Motor neuron (in vitro differentiated cells): ENCODE measurements around the gene STAU1. TPM values are rescaled to one million over a fixed set of nuclear protein-coding genes. Genes with fewer than 3 reads are reported as not detected.
"Not testable (repeated sequence)": the region's sequence is repeated elsewhere in the genome, so short reads cannot be mapped to it uniquely, and the experiment has no call there.

ENCODE experiments used
- ATAC-seq, 8 experiments: fragments of 200-7000 bp; cut with Tn5 transposase; replicated peaks in 6 of 8; 2 replicates each; pipeline ENCODE4 v1.8.0; 2021; ENCODE audit warnings: mild to moderate bottlenecking in 8 of 8, moderate library complexity in 8 of 8
- H3K27ac ChIP-seq, 2 donors: fragments of 250-450 bp; sonication (Bioruptor Pico); 2 replicates each; pipeline ENCODE4 v1.9.0; 2021; ENCODE audit warnings: antibody characterized with exemption in 2 of 2, mild to moderate bottlenecking in 2 of 2, moderate library complexity in 1 of 2
- H3K4me1 ChIP-seq, 2 donors: fragments of 250-450 bp; sonication (Bioruptor Pico); replicated peaks in 1 of 2; 2 replicates each; pipeline ENCODE4 v1.6.1; 2021; ENCODE audit warnings: antibody characterized with exemption in 2 of 2, mild to moderate bottlenecking in 2 of 2, moderate library complexity in 1 of 2
- H3K4me3 ChIP-seq, 5 donors: fragments of 250-450 bp; sonication (Bioruptor Pico); 2 replicates each; pipeline ENCODE4 v1.9.0; 2021; ENCODE audit warnings: antibody characterized with exemption in 5 of 5, mild to moderate bottlenecking in 5 of 5, moderate library complexity in 4 of 5
- WGBS, 10 experiments: fragments of 450-650 bp; shearing (Covaris generic); methylation state at CpG; one replicate each; pipeline ENCODE4 v1.0.0; 2022; 5-methylcytosine and 5-hydroxymethylcytosine counted together
- in situ Hi-C, 9 experiments: fragments of 400-800 bp; cut with MboI; loops; one replicate each; pipeline ENCODE4 v1.15.0; 2021; ENCODE audit warnings: low sequenced_read_pairs in 9 of 9, low pct_unique_long_range_greater_than_20kb in 2 of 9; ENCODE audit not compliant: unreplicated experiment in 9 of 9
- total RNA-seq, 8 experiments: library from RNA; unstranded; fragments of 300-600 nt; gene quantifications; 2 replicates each; pipeline versions ENCODE4 v1.2.3 to v1.2.4, GENCODE V29; 2022

STAU1 gene
- total RNA-seq, 8 experiments from 2014 or later: 37.4 to 84.7 (median 61.5) TPM

- in situ Hi-C loops: no loop called here
- WGBS, 10 experiments: 75 to 100% (median 100%) methylated on average over 1 to 2 of the region's 2 CpGs; no CpG with 5 or more reads in 3 of the 10 experiments
- Histone ChIP-seq H3K4me3 (no peak overlapping the region), H3K4me1 (peaks cover 0 to 2% of the 10 kb centered on the region in 2 donors), H3K27ac (no peak overlapping the region)
- no peak for ATAC-seq
Measured at GRCh38 chr20:49169547-49169946, 18.6 kb downstream of the STAU1 start.

DNA sequence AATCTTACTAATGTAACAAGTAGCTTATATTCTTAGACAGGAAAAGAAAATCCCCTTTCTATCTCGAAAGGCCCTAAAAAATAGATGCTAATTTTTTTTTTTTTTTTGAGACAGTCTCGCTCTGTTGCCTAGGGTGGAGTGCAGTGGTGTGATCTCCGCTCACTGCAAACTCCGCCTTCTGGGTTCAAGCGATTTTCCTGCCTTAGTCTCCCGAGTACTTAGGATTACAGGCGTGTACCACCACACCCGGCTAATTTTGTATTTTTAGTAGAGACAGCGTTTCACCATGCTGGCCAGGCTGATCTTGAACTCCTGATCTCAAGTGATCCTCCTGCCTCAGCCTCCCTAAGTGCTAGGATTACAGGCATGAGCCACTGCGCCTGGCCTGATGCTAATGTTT lies 19.3 kb downstream of the STAU1 start:
- ATAC-seq: peak in 1 of 8 experiments; percentile 12
- in situ Hi-C loops, H3K4me3 ChIP-seq, H3K4me1 ChIP-seq, H3K27ac ChIP-seq: not testable (repeated sequence)
- WGBS, 10 experiments: 52 to 100% (median 80%) methylated on average over 1 to 10 of the region's 10 CpGs; no CpG with 5 or more reads in 1 of the 10 experiments

GRCh38 chr20:49167811-49168507 lies 20.2 kb downstream of the STAU1 start:
- no peak overlapping the region for H3K4me3 ChIP-seq
- in situ Hi-C loops: no loop called here
- no peak overlapping the region for H3K27ac ChIP-seq
- 0 to 100% (median 90%) methylated on average over 1 to 5 of the region's 5 CpGs for WGBS, 10 experiments
- peaks cover 0 to 2% of the 10 kb centered on the region in 2 donors for H3K4me1 ChIP-seq
- peak in 3 of 8 experiments; percentile 81 to 89 (median 86) for ATAC-seq

DNA sequence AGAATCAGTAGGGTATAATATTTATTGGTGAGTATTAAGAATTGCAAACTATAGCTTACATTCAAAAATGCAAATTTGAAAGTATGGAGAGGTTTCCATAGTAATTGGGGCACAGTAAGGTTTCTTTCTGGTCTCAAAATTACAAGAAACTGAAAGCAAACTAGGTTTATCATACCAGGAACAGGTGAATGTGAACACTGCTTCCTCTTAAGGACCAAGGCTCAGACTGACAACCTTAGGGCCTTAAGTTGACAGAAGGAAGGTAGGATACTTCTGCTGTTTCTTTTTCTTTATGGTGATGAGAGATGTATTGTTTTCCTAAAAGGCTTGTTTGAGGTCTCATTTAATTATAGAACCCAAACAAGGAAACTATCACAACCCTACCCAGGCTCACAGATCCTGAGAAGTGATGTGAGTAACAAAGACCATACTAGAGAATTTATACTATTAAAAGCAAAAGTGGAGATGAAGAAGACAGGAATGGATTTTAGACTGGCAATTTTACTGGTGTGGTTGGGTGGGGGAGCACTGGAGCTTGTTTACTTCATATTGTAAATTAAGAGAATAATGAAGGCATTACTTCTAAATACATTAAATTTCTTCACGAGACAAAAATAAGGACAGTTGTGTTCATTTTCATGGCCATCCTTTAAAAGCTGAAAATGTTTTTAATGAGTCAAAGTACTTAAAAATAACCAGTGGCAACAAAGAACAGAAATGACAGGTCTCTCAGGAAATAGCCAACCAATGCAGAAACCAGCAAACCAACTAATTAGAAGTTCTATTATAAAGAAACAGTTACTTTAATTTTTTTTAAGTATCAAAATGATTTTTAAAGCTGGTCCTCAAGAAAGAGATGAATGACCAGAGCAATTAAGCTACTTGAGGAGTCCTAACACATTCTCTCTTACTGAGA lies 21.3 kb downstream of the STAU1 start:
- no peak overlapping the region for H3K4me3 ChIP-seq
- no peak for ATAC-seq
- no peak overlapping the region for H3K27ac ChIP-seq
- in situ Hi-C loops: no loop called here
- H3K4me1 ChIP-seq: no peaks in the 10 kb centered on the region
- WGBS, 10 experiments: 0 to 100% (median 89%) methylated on average over 1 of the region's 1 CpG; no CpG with 5 or more reads in 1 of the 10 experiments

DNA sequence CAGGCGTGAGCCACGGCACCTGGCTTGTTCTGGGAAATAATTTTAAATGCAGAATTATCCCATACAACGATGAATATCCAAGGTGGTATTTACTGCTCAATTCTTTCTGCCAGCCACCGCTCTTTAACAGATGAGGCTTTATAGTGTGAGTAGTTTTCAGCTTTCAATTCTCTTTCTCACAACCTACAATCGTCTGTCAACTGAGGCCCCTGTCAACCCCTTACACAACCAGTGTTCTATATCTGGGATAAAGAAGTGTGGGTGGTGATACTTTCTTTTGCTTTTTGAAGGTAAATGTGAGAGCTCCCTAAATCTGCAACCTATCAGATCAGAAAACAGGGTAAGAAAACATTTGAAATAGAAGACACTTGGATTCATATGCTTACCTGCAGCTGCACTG lies 22.5 kb downstream of the STAU1 start:
- Histone ChIP-seq H3K4me3 (no peak overlapping the region), H3K4me1 (no peaks in the 10 kb centered on the region), H3K27ac (no peak overlapping the region)
- in situ Hi-C loops: no loop called here
- 80 to 100% (median 100%) methylated on average over 1 to 3 of the region's 5 CpGs; no CpG with 5 or more reads in 6 of the 10 experiments for WGBS, 10 experiments
- no peak for ATAC-seq

- Histone ChIP-seq H3K27ac (no peak overlapping the region), H3K4me3 (no peak overlapping the region), H3K4me1 (no peaks in the 10 kb centered on the region)
- ATAC-seq: no peak
- in situ Hi-C loops: no loop called here
- 90 to 100% (median 97%) methylated on average over 1 to 5 of the region's 5 CpGs; no CpG with 5 or more reads in 5 of the 10 experiments for WGBS, 10 experiments
Measured at GRCh38 chr20:49163696-49164095, 24.4 kb downstream of the STAU1 start.

DNA sequence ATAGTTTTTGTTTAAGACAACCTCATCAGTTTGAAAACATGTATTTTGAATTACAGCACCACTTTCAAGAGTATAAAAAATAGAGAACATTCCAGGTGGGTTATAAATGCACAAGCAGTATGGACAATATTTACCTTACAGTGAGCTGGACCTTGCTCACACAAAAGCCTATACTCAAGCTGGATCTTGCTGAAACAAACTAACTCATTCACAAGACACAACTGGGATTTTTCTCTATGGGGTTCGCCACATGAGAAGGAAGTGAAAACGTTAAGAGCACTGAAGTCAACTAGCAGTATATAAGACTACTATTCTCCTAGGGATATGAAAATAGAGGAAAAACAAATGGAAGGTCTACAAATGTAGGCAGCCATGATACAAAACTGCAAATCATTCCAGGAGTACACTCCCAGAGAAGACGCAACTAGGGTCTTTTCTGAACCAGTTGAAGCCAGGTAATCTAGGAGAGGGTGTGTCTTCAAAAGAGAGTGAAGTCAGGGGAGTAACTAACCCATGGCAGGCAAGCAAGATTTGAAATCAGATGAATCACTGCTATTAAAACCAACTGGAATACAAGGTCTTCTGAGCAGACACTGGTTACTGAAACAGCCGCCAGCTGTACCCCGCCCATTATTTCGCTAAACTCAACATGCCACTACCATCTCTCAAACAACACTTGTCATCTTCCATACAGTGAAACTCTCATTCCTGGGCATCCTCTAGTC lies 26.5 kb downstream of the STAU1 start:
- peak in 2 of 8 experiments; percentile 21 to 70 for ATAC-seq
- in situ Hi-C loops: no loop called here
- 51 to 100% (median 94%) methylated on average over 1 to 6 of the region's 6 CpGs; no CpG with 5 or more reads in 2 of the 10 experiments for WGBS, 10 experiments
- no peak overlapping the region for H3K27ac ChIP-seq
- no peak overlapping the region for H3K4me3 ChIP-seq
- no peaks in the 10 kb centered on the region for H3K4me1 ChIP-seq

DNA sequence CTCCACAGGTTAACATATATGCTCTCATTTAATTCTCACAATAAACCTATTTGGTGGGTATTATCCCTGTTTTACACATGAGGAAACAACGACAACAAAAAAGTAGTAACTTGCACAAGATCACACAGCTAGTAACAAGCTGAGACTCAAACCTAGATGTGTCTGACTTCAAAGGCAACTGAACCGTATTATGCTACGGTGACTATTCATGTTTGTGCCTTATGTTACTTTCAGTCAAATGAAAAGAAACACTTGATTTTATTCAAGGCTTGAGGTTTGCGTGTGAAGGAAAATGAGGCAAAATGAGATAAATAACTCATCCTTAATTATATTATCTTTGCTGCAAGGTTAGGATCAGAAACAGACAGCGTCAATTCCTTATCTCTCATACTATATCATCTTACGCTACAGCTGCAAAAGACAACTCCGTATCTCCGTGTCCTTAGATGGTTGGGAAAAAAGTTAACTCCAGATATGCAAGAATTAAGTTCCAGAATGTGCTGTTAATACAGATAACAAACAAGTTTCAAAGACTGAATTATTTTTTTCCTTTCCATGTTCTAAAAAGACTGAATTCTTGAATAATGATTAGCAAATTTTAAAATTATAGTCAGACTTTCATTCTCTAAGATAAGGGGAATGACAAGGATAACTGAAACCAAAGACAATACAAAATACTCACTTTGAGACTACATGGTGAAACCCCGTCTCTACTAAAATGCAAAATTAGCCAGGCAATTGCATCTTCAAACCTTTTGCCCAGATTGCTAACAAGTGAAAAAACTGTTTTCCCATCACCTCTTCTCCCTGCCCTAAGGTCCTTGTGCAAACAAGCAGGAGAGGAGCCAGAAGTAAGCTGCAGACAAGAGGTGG lies 27.8 kb downstream of the STAU1 start:
- in situ Hi-C loops: no loop called here
- WGBS, 10 experiments: 87 to 100% (median 94%) methylated on average over 1 to 9 of the region's 9 CpGs
- no peaks in the 10 kb centered on the region for H3K4me1 ChIP-seq
- no peak overlapping the region for H3K27ac ChIP-seq
- H3K4me3 ChIP-seq: no peak overlapping the region
- ATAC-seq: no peak

DNA sequence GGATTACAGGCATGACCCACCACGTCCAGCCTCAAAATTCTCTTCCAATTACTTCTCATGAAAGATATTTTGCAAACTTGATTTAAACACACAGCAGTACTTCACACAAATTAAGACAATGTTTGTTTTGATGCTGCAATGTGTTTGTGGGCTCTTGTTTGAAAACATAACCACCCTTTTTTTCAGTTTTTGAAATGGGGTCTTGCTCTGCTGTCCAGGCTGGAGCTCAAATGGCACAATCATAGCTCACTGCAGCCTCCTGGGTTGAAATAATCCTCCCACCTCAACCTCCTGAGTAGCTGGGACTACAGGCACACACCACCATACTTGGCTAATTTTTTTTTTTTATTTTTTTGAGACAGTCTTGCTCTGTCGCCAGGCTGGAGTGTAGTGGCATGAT lies 31.0 kb downstream of the STAU1 start:
- H3K4me1 ChIP-seq: no peaks in the 10 kb centered on the region
- no peak overlapping the region for H3K27ac ChIP-seq
- 90 to 100% (median 100%) methylated on average over 1 to 2 of the region's 2 CpGs; no CpG with 5 or more reads in 4 of the 10 experiments for WGBS, 10 experiments
- in situ Hi-C loops: no loop called here
- H3K4me3 ChIP-seq: no peak overlapping the region
- no peak for ATAC-seq

DNA sequence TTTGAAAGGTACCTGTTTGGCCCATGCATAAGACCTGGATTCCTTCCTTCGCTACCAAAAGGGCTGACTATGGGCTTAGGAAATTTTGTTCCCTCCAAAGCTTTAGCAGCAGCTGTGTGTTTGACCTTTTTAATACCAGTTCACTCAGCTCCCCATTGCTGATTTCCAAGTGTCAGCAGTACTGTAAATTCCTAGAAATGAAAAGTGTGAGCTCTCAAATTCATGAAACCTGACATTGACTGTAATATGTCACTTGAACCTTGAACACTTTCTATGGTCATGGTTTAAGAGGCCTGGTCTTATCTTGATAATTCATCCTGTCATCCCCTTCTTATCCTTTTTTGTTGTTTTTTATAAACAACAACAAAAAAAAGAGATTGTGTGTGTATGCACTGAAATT lies 31.7 kb downstream of the STAU1 start:
- H3K4me3 ChIP-seq: no peak overlapping the region
- H3K27ac ChIP-seq: no peak overlapping the region
- WGBS, 10 experiments: 80 to 100% (median 100%) methylated on average over 1 of the region's 1 CpG; no CpG with 5 or more reads in 4 of the 10 experiments
- ATAC-seq: no peak
- in situ Hi-C loops: no loop called here
- no peaks in the 10 kb centered on the region for H3K4me1 ChIP-seq

DNA sequence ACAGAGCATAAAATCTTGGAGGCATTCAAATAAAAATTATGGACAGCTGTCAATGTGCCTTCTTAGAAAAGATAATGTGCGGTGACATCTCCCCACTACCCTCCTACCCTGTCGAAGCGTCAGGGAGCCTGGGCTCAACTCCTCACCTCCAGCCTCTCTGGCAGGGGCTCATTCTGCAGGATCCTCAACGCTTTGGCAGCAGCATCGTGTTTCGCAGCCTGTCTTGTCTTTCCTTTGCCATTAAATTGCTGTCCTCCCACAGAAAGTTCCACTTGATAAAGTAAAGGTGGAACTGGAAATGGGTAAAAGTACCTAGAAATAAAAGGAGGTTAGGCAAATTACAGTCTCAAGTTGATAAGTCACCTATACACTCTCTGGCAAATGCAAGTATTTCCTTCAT lies 36.7 kb downstream of the STAU1 start:
- 93 to 100% (median 97%) methylated on average over 1 to 6 of the region's 6 CpGs; no CpG with 5 or more reads in 2 of the 10 experiments for WGBS, 10 experiments
- in situ Hi-C loops: no loop called here

More for the DNA sequence above, 36.7 kb downstream of the STAU1 start:
- Histone ChIP-seq H3K4me3 (no peak overlapping the region), H3K4me1 (no peaks in the 10 kb centered on the region), H3K27ac (no peak overlapping the region)
- no peak for ATAC-seq
